Superior temporal gyrus (tissue), 1 donor: ENCODE results near the gene ARID5B.

Experiments
- DNase-seq: peaks from one replicate; pipeline ENCODE4 v3.0.0-alpha.2; 2016; ENCODE audit errors: extremely low spot score

Gene ARID5B

DNA sequence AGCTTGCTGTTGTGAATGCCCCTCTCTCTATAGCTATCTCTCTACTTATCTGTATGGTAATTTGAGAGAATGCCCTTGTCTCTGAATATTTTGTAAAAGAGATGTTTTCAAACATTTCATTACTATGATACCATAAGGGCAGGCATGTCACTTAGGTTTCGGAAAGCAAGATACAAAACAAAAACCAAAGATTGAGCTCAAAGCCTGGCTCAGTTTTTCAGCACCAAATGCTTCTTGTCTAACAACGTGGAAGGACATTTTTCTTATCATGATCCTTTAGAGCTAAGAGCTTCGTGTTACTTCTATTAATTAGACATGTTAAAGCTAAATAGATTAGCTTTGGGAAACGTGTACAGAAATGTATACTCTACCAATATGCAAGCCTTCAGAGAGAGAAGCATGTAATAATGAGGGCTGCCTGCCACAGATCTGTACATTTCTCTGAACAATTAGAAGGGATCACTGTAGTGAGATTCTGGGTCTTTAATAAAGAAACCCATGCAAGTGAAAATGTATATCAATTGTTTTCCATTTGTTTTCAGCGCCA is 148.9 kb downstream of the ARID5B start:
- peak; percentile 83 for DNase-seq

DNA sequence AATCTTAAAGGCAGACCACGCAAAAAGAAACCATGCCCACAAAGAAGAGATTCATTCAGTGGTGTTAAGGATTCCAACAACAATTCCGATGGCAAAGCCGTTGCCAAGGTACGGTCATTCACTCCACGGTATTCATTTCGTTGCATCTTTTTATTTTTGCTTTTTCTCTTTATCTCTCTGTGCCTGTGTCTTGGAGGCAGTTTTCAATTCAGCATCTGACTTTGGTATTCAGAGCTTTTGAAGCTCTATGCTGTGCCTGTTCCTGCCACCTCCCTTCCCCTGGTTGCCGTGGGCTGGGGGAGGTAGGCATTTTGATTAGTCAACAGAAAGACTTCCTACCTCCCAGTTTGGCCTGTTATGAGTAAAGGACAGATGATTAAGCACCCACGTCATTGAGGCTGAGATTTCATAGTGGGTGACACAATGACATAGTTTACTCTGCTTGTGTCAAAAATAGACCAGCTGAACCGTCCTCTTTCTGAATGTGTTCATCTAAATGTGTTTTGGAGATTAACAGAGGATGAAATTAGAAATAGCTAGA is 149.5 kb downstream of the ARID5B start:
- peak; percentile 69 for DNase-seq

DNA sequence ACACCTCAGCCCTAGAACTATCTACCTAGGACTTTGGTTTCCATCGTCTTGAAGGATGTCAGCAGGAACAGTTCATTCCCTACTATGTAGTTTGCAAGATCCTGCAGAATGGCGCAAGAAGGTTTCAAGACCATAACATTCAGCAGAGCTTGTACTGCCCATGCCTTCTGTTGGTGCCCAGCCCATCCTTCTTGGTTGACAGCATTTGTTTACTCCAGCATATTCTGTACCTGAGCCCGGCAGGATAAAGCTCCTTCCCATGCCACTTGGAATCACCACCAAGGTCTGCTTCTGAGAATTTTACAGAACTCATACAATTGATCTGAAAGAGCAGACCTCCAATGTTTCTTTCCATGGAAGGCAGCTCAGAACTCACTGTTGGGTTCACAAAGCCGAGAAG is 150.8 kb downstream of the ARID5B start:
- no peak for DNase-seq

DNA sequence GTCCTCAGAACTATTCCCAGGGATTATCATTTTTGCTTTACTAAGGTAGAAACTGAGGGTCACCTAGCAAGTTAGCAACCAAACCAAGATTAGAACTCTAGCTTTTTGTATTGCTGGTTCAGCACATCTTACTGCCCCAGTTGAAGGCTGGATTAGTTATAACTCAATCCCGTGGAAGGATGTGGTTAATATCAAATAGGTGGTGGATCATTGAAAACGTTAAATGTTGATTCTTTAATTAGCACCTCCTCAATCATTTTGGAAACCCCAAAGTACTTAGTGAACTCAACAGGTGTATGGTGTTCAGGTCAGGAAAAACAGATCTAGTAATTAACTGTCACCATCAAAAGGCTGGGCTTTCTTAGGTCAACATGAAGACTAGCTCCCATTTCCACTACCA is 152.4 kb downstream of the ARID5B start:
- DNase-seq: no peak

DNA sequence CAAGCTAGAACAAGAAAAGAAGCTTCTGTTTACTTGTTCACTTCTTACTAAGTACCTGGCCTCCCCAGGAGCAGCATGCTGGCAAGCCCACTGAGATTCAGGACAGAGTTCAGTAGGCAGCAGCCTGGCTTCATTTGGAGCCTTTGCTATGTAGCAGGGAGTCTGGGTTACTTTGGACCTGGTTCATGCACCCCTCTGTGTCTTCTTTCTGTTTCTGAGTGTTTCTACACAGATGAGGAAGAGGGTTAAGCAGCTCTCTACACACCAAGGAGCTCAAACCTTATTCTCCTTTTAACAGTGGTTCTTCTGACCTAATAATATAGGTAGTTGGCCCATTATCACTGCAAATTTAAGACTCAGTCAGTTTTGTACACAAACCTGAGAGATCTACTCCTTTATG is 152.9 kb downstream of the ARID5B start:
- DNase-seq: no peak

DNA sequence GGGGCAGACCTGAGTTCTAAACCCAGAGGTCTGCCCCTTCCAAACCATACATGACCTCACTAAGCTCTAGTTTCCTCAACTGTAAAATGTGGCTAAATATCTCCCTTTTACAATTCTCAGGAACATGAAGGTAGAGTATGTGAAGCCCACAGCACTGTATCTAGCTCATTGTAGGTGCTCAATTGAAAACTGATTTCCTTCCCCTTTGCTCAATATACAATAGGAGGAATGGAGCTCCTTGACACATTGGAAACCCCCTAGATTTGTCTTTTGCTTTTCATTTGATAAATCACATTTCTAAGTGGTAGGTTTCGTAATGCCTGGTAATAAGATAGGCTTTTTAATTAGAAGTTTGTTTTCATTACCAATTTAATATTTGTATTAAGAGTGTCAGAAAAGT is 153.3 kb downstream of the ARID5B start:
- DNase-seq: no peak

DNA sequence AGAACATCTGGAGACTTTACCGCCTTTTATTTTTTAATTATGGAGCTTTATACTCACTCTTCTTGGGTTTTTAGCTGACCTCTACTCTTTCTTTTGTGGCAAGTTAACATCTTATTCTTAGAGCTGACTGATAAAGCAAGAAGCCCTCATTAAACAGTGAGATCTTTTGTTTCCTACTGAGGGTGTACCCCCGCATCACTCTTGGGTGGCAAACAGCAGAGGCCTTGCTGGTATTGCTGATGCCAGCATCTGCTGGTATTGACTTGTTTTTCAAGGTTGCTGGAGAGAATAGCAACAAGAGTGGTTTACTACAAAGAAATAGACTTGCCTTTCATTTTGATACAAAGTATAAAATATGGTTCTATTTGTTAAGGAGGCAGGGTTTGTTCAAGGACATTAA is 154.7 kb downstream of the ARID5B start:
- DNase-seq: no peak

DNA sequence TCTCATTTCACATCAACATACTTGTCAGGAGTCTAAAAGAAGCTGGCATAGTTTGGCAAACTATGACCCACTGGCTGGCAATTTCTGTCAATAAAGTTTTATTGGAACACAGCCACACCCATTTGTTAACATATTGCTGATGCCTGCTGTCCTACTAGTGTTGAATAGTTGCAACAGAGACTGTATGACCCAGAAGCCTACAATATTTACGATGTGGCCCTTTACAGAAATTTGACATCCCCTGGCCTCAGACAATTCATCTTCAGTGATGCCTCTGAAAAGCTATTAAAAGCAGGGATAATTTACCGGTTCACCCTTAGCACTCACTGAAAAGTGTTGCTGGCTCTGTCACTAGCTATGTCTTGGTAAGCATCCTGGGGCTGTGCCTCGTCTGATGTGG is 155.2 kb downstream of the ARID5B start:
- DNase-seq: no peak

DNA sequence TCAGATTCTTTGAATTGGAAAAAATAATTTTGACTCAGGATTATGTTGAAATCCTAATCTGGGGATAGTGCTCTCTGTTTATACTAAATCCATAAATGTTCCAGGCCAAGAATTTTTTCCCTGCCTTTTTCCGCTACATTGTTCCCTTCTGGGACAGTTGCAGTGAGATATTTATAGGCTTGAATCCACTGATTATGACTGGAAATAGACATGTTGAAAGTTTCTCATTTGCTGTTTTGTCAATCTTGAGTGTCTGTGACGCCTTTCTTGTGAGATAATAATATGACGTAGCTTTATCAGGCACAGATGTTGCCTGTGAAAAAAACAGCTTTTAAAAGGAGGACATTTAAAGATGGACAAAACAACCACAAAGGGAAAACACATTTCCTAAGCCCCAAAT is 155.9 kb downstream of the ARID5B start:
- DNase-seq: peak; percentile 60

DNA sequence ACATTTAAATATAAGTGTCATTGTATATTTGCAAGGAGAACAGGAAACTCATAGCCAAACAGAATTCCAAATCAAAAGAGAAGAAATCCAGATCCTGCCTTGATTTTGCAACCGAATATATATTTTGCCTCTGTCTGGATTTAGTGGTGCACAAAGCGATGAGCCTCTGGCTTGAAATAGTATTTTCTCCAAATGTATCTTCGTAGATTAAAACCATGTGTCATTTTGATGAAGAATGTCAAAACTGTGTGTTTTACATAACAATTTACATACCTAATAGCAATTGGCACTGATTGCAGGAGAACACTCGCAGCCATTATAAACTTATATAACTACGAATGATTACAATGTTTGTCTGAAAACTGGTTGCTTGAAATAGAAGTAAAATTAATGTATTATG is 156.4 kb downstream of the ARID5B start:
- peak; percentile 47 for DNase-seq

DNA sequence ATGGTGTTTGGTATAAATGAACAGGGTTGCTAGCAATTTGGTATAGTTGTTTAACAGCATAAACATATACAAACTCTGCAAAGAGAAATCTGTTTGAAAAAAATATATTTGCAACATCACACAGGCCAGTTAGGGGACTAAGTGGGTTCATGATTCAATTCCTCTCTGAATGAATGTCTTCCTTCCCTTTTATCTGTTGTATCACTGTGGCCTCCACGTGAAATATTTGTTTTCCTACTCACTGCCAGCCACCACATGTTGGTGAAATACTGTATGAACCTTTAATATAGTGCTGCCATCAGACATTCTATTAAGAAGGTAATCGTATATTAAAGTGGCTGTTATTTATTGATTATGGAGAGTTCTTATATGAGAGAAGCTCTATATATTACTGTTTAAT is 157.0 kb downstream of the ARID5B start:
- DNase-seq: no peak

DNA sequence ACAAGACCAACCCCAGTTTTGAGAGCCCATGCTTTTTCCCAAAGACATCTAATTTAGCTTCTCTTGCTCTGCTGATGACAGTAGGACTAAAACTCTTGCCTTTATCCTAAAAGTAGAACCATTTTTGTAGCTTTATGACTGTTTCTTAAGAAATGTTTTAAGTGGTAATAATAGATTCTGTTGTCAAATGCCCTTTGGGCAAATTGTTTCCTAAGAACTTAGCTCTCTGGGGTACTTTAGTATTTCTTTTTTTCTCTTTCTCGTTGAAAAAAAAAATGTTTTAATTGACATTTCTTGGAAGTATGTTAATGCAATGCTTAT is 157.4 kb downstream of the ARID5B start:
- no peak for DNase-seq

DNA sequence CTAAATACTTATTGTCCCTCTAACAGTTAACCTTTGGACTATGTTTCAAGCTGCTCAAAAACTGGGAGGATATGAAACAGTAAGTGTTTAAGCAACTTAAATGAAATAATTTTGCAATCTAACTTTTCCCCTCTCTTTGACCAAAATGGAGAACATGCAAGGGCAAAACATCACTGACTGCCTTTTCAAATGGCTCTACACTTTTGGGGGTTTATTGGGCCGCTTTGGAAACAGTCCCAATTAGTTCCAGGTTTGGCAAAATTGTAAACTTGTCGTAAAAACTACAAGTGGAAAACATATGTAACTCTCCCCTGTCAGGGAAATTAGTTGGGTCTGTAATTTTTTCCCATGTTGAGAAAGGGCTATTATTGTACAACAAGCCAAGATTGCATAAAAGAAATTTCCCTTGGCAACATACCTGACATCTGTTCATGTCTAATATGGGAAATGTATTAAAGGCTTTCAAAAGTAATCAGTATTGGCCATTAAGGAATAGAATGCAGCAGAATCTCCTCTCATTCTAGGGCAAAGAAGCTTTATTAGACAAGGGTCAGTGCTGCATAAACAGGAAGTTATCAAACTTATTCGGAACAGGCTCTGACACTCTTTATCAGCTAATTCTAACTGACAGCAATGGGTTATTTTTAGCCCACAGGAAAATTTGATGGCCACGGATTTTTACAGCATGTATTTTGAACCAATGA is 157.9 kb downstream of the ARID5B start:
- no peak for DNase-seq

DNA sequence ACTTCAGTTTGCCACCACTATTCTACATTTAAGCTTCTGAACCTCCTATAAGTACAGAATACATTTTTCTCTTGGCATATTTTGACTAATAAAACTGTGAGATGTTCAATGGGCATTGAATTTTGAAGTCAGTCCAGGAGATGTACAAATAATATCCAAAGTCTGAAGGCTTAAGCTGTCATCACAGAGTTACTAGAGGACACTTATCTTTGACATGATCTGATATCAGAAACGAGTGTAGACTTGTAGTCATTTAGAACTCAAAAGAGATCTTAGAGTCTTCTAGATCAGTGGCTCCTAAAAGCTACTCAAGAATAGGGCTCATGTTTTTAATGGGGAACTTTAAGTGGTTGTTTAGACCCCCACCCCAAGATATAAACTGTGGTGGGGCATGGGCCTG is 160.5 kb downstream of the ARID5B start:
- no peak for DNase-seq

DNA sequence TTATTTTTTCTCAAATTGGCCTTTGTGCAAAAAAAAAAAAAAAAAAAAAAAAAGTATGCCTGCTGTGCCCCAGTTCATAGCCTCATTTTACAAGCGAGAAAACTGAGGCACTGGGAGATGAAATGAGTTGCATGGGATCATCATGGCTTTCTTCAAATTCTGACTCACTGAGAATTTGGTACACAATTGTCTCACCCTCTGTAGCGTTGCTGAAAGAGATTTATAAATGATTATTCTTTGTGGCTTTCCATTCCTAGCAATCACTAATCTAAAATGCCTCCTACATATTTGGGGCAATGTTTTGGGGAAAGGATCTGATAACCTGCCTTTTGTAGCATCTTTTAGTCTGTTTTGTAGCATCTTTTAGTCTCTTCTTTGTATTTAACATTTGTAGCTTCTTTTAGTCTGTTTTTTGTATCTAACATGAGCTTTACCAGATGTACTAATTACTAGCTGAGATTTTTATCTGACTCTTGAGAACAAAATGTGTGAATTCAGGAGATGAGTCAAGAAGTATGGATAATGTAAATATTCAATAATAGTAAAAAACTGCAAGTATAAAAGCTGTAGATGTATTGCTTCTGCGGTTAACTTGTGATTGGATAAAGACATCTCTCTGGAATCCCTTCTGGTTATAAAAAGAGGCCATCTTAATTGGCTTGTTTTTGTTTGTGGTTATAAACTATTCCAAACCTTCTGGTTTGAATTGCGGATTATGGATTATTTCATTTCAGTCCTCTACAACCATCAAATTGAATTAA is 161.4 kb downstream of the ARID5B start:
- DNase-seq: no peak

DNA sequence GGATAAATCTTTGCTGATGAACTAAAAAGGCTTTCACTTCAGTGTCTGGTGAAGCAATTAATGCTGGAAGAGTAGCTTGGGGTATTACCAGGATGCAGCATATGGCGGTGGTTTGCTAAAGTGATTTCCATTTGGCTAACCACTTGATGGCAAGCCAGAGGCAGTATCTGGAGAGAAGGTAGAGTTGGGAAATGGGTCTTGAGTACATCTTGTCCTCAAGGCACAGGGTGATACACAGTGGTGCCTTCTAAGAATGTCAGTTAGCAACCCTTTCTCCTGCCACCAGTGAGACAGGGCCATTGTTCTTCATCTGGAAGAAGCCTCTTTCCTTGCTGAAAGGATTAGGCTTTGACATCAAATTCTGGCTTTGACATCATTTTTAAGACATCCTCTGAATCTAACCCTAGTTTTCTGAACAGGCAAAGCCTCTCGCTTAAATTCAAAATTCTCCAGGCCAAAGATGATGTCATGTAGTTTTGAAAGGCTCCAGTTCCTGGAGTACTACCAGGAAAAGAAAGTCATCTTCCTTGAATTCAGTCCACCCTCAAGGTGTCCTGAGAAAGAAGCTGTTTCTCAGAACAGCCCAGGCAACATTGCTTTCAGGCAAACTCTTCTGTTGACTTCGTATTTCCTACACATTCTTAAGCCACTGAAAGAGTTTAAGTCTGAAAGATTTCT is 162.4 kb downstream of the ARID5B start:
- peak; percentile 47 for DNase-seq

DNA sequence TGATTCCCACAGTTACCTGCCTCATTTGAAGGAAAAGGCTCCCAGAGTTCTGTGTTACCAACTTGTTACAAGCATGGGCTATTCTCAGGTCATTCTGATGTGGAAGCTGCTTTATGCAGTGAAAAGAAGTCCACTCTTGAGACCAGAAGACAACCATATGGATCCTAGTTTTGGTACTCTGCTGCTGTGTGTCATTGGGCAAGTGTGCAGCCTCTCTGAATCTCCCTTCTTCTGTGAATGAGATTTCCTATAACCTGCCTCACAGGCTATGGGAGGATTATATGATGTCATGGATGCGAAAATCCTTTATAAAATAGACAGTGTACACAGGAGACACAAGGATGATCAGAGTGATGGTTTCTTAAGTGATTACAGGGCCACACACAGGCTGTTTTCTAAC is 166.1 kb downstream of the ARID5B start:
- no peak for DNase-seq

DNA sequence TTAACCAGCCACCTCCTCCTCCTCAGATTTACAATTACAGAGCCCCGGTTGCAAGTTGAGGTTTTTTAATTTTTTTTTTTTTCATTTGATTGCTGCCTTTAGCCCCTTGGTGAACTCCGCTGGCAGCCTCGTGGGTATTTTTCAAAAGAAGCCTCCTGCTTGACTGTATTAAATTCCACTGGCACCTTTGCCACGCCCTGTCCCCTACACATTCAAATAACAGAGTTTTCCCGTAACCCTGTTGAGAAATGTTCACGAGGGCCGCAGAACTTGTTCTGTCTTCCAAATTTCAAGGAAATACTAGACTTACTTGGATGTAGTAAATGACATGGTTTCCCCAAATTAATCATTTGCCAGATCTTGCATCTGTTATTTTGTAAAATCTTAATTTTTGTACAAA is 167.0 kb downstream of the ARID5B start:
- DNase-seq: no peak

DNA sequence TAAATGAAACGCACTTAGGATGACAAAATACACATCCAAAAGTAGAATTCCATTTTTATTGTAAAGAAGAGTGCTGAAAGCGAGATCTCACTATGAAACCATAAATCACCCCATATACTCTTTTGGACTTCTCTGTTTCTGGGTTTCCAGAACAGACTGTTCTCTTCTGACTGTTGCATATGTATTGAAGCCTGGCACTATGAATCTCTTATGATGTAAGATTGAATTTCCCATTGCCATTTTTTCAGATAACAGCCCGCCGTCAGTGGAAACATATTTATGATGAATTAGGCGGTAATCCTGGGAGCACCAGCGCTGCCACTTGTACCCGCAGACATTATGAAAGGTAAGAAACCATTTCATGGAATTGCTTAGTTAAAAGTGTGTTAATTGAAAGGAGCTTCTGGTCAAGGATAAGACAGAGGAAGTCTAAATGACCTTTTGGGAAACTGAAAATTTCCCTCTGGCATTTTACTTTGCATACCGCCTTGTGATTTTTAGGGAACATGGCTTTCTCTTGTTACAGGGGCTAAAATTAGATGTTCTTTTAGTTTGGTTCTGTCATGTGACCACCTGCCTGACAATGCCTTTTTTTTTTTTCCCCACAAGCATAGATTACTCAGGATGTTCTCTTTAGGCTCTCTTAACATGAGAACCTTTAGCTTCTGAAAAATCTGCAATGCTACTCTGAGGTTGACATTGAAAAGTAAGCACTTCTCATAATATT is 168.1 kb downstream of the ARID5B start:
- peak; percentile 46 for DNase-seq

DNA sequence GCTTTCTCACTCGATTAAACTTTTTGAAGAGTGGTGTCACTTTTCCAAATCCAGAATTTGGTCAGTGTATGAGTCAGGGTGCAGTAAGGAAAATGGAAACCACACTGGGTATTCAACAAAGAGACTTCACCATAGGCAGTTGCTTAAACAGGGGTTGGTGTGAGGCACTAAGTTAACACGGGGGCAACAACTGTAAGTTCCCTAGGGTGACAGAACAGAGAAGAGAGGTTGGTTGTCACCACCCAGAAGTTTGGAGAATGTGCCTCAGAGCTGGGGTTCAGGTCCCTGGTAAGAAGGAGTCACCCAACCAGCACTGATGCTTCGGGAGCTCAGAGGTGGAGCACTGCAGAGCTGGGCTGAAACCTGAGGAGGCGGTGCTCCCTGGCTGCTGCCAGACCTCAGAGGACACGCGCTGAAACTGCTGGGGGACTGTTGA is 170.4 kb downstream of the ARID5B start:
- no peak for DNase-seq

DNA sequence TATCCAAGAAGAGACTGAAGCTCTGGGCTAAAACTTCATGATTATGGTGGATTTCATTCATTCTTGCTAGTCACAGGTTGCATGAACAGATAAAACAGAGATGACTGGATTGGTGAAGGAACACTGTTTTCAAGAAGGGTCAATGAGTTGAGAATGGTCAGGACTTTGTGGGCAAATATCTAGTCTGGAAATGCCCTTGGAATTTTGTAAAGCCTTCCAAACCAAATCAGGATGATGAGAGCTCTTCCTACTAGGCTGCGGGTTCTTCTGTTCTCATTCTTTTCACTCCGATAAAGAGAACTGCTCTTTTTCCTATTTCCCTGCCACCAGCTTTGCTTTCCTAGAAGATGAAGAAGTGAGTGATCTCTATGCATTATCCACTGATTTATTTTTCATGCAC is 171.4 kb downstream of the ARID5B start:
- no peak for DNase-seq

DNA sequence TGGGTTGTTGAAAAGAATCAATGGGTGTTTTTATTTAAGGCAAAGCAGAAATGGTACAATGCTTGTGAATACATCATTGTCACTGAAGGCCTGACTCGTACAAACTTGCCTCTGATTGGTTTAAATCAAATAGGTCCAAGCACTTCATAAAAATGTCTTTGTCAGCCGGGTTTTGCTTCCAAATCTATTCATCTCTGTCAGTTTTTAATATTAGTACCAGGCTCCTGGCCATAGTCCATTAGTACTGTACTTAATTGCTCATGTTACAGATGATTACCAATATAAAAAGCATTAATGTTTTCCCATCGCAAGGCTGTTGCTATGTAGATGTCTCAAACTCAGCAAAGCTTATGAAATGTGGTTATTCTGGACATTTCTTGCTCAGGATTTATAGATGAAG is 171.9 kb downstream of the ARID5B start:
- peak; percentile 83 for DNase-seq
